CD14-positive monocyte (primary cell): Measurements from ENCODE around the gene BEST4. TPM values are rescaled to one million over a fixed set of nuclear protein-coding genes. Genes with fewer than 3 reads are reported as not detected.

Source experiments
- DNase-seq, 3 donors: peaks; one replicate each; pipeline ENCODE4 v3.0.0-alpha.2; 2011 to 2022
- H2AFZ ChIP-seq: 2 replicates; pipeline ENCODE4 v1.6.0; 2012; ENCODE audit warnings: mild to moderate bottlenecking, low read depth, low read length, inconsistent platforms; ENCODE audit not compliant: insufficient read depth, poor library complexity, severe bottlenecking
- H3K27ac ChIP-seq, 2 donors: 1 replicate in 1 of 2; 2 replicates in 1 of 2; pipeline ENCODE4 v1.5.1; 2012 to 2013; ENCODE audit warnings: low read length in 2 of 2, control low read depth in 1 of 2, inconsistent platforms in 1 of 2, low read depth in 1 of 2, mild to moderate bottlenecking in 1 of 2
- H3K27me3 ChIP-seq, 2 donors: one replicate each; pipeline versions ENCODE4 v1.6.0 to v1.6.1; 2011 to 2013; ENCODE audit warnings: low read length in 2 of 2; ENCODE audit not compliant: control insufficient read depth in 2 of 2, insufficient read depth in 2 of 2
- H3K36me3 ChIP-seq, 2 donors: replicated peaks in 1 of 2; 1 replicate in 1 of 2; 2 replicates in 1 of 2; pipeline versions ENCODE4 v1.5.1 to v1.6.1; 2012 to 2013; ENCODE audit warnings: low read length in 2 of 2, control low read depth in 1 of 2, inconsistent platforms in 1 of 2, mild to moderate bottlenecking in 1 of 2; ENCODE audit not compliant: insufficient read depth in 2 of 2, control insufficient read depth in 1 of 2
- H3K4me1 ChIP-seq, 2 donors: 1 replicate in 1 of 2; 2 replicates in 1 of 2; pipeline versions ENCODE4 v1.5.1 to v1.6.1; 2012 to 2013; ENCODE audit warnings: low read length in 2 of 2, control low read depth in 1 of 2, inconsistent platforms in 1 of 2, mild to moderate bottlenecking in 1 of 2, moderate library complexity in 1 of 2; ENCODE audit not compliant: insufficient read depth in 2 of 2, control insufficient read depth in 1 of 2
- H3K4me2 ChIP-seq: replicated peaks from 2 replicates; pipeline ENCODE3; 2012; ENCODE audit warnings: low read length, moderate library complexity, mild to moderate bottlenecking; ENCODE audit not compliant: poor library complexity, severe bottlenecking; ENCODE audit errors: extremely low read depth
- H3K4me3 ChIP-seq, 3 experiments: fragments of 200-600 bp in 1 of 3; sonication (generic) in 1 of 3; replicated peaks in 1 of 3; 1 replicate in 2 of 3; 2 replicates in 1 of 3; pipeline ENCODE4 v1.5.1; 2011 to 2013; ENCODE audit warnings: low read length in 3 of 3, mild to moderate bottlenecking in 3 of 3, control low read depth in 2 of 3, low read depth in 2 of 3, inconsistent platforms in 1 of 3, moderate library complexity in 1 of 3
- H3K79me2 ChIP-seq: 2 replicates; pipeline ENCODE4 v1.6.0; 2012; ENCODE audit warnings: mild to moderate bottlenecking, control low read depth, inconsistent platforms, low read length, moderate library complexity; ENCODE audit not compliant: insufficient read depth
- H3K9ac ChIP-seq: 2 replicates; pipeline ENCODE4 v1.6.0; 2017; ENCODE audit warnings: low read length, mild to moderate bottlenecking; ENCODE audit not compliant: insufficient read depth, poor library complexity, severe bottlenecking
- H3K9me3 ChIP-seq, 2 donors: replicated peaks in 1 of 2; 1 replicate in 1 of 2; 2 replicates in 1 of 2; pipeline versions ENCODE4 v1.5.1 to v1.6.1; 2012 to 2013; ENCODE audit warnings: low read length in 2 of 2, control low read depth in 1 of 2; ENCODE audit not compliant: control insufficient read depth in 1 of 2, insufficient read depth in 1 of 2
- H4K20me1 ChIP-seq: 2 replicates; pipeline ENCODE4 v1.6.0; 2012; ENCODE audit warnings: mild to moderate bottlenecking, low read length, control low read depth, moderate library complexity; ENCODE audit not compliant: insufficient read depth
- H3K27ac Mint-ChIP-seq, 7 donors: one replicate each; pipeline ENCODE4 v1.8.0; 2020; ENCODE audit warnings: mild to moderate bottlenecking in 7 of 7, mixed read lengths in 7 of 7, moderate library complexity in 6 of 7, inconsistent platforms in 2 of 7
- H3K27me3 Mint-ChIP-seq, 3 donors: one replicate each; pipeline ENCODE4 v1.8.0; 2021 to 2022; ENCODE audit warnings: low read depth in 3 of 3, mild to moderate bottlenecking in 3 of 3, mixed read lengths in 3 of 3, moderate library complexity in 3 of 3, inconsistent platforms in 1 of 3
- H3K36me3 Mint-ChIP-seq, 2 donors: one replicate each; pipeline ENCODE4 v1.8.0; 2020; ENCODE audit warnings: mixed read lengths in 2 of 2, inconsistent platforms in 1 of 2, mild to moderate bottlenecking in 1 of 2
- H3K4me1 Mint-ChIP-seq: one replicate; pipeline ENCODE4 v1.8.0; 2020; ENCODE audit warnings: mild to moderate bottlenecking, mixed read lengths
- H3K4me3 Mint-ChIP-seq, 2 donors: one replicate each; pipeline ENCODE4 v1.8.0; 2020; ENCODE audit warnings: mild to moderate bottlenecking in 2 of 2, mixed read lengths in 2 of 2, moderate library complexity in 1 of 2
- H3K9me3 Mint-ChIP-seq, 7 donors: one replicate each; pipeline ENCODE4 v1.8.0; 2020 to 2022; ENCODE audit warnings: mixed read lengths in 7 of 7, mild to moderate bottlenecking in 6 of 7, moderate library complexity in 6 of 7, inconsistent platforms in 2 of 7
- WGBS: methylation state at CpG from one replicate; pipeline ENCODE4 v1.1.5; 2013; ENCODE audit warnings: missing lambda C conversion rate; ENCODE audit not compliant: insufficient coverage; 5-methylcytosine and 5-hydroxymethylcytosine counted together
- intact Hi-C, 2 donors: fragments of 100-400 bp; cut with micrococcal nuclease; formaldehyde crosslinking; loops; one replicate each; pipeline versions ENCODE4 v1.15.0 to v1.15.1; 2023
- polyA plus RNA-seq, 3 donors: library from polyadenylated mRNA; depleted of rRNA in 1 of 3; unstranded in 2 of 3; stranded (reverse) in 1 of 3; fragments of 300-500 nt in 2 of 3; fragments of >200 nt in 1 of 3; fragmentation: Illumina TruSeq in 2 of 3; gene quantifications; 1 replicate in 2 of 3; 2 replicates in 1 of 3; pipeline ENCODE4 v1.2.3, GENCODE V29; 2012 to 2021
- TF ChIP-seq, protein P1 (sequence below): fragments of 200-600 bp; IDR thresholded peaks from one replicate; pipeline ENCODE4 v1.8.0; 2022; ENCODE audit warnings: antibody characterized with exemption, mild to moderate bottlenecking

The BEST4 gene
- polyA plus RNA-seq, 3 donors: 0.19 TPM; not detected in 2

GRCh38 chr1:44783697-44784093 is 4.3 kb downstream of the BEST4 start:
- H3K4me3 Mint-ChIP-seq: peak overlapping the region; percentile 55 to 75
- Histone ChIP-seq H2AFZ (peak overlapping the region; percentile 73), H3K4me2 (peak overlapping the region; percentile 74), H3K9me3 (no peaks in the 10 kb centered on the region), H3K27ac (no peak overlapping the region), H3K79me2 (peaks cover under 1% of the 10 kb centered on the region), H3K36me3 (peaks cover 12 to 32% of the 10 kb centered on the region in 2 donors), H3K27me3 (peaks cover 0 to 3% of the 10 kb centered on the region in 2 donors), H3K9ac (peak overlapping the region; percentile 53), H3K4me3 (peak overlapping the region; percentile 19 to 65 (median 20)), H4K20me1 (peaks cover 16% of the 10 kb centered on the region), H3K4me1 (peaks cover 23 to 24% of the 10 kb centered on the region in 2 donors)
- peaks cover 28% of the 10 kb centered on the region for H3K4me1 Mint-ChIP-seq
- H3K36me3 Mint-ChIP-seq: peaks cover 34 to 36% of the 10 kb centered on the region in 2 donors
- TF ChIP-seq, protein P1, sequence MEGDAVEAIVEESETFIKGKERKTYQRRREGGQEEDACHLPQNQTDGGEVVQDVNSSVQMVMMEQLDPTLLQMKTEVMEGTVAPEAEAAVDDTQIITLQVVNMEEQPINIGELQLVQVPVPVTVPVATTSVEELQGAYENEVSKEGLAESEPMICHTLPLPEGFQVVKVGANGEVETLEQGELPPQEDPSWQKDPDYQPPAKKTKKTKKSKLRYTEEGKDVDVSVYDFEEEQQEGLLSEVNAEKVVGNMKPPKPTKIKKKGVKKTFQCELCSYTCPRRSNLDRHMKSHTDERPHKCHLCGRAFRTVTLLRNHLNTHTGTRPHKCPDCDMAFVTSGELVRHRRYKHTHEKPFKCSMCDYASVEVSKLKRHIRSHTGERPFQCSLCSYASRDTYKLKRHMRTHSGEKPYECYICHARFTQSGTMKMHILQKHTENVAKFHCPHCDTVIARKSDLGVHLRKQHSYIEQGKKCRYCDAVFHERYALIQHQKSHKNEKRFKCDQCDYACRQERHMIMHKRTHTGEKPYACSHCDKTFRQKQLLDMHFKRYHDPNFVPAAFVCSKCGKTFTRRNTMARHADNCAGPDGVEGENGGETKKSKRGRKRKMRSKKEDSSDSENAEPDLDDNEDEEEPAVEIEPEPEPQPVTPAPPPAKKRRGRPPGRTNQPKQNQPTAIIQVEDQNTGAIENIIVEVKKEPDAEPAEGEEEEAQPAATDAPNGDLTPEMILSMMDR: no peak
- H3K27ac Mint-ChIP-seq: no peak overlapping the region
- H3K27me3 Mint-ChIP-seq: peaks cover 7 to 15% (median 12%) of the 10 kb centered on the region in 3 donors
- peaks cover 0 to 2% (median 0%) of the 10 kb centered on the region in 7 donors for H3K9me3 Mint-ChIP-seq
- no peak for DNase-seq
- intact Hi-C loops: loop anchor here in 1 of 2 donors (10.0 kb wide), 1 partner anchor 231 kb away; the partner anchor contains the start of genes HECTD3 and UROD
- 60% methylated on average over 4 of the region's 8 CpGs for WGBS

DNA sequence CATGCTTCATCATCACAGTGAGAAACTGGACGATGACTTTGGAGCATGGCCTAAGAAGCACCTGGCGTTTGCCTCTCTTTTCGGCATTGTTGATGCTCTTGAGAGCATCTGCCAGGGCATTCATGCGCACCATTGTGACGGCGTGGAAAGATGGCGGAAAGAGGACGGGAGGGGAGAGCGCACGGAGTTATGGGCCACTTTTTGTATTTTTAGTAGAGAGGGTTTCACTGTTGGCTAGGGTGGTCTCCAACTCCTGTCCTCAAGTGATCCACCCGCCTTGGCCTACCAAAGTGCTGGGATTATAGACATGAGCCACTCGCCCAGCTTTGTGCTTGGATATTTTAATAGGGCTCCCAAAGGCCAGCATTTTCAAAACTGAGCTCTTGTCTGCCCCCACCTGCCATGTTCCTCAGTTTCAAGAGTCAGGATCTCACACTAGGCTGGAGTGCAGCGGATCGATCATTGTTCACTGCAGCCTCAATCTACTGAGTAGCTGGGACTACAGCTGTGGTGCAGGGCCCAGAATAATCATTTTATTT is 7.3 kb downstream of the BEST4 start:
- no peak overlapping the region for H3K27ac Mint-ChIP-seq
- no peak overlapping the region for H3K27ac ChIP-seq
- peaks cover 45% of the 10 kb centered on the region for H4K20me1 ChIP-seq
- no peak overlapping the region for H3K4me2 ChIP-seq
- WGBS: 95% methylated on average over 11 of the region's 14 CpGs
- H2AFZ ChIP-seq: no peak overlapping the region
- H3K4me3 Mint-ChIP-seq: no peak overlapping the region
- H3K4me1 Mint-ChIP-seq: peaks cover 48% of the 10 kb centered on the region
- TF ChIP-seq, protein P1: no peak
- peaks cover 31% of the 10 kb centered on the region for H3K79me2 ChIP-seq
- H3K36me3 ChIP-seq: peaks cover 32 to 54% of the 10 kb centered on the region in 2 donors
- no peaks in the 10 kb centered on the region for H3K9me3 Mint-ChIP-seq
- no peaks in the 10 kb centered on the region for H3K9me3 ChIP-seq
- H3K4me1 ChIP-seq: peaks cover 27 to 36% of the 10 kb centered on the region in 2 donors
- H3K9ac ChIP-seq: no peak overlapping the region
- H3K27me3 Mint-ChIP-seq: peaks cover 7 to 13% (median 9%) of the 10 kb centered on the region in 3 donors
- no peaks in the 10 kb centered on the region for H3K27me3 ChIP-seq
- no peak overlapping the region for H3K4me3 ChIP-seq
- intact Hi-C loops: loop anchor here in 1 of 2 donors (10.0 kb wide), 1 partner anchor 234 kb away; the partner anchor contains the start of genes HECTD3 and UROD
- no peak for DNase-seq
- peaks cover 52 to 57% of the 10 kb centered on the region in 2 donors for H3K36me3 Mint-ChIP-seq
